ENCODE measurements around the gene QSER1.

DNA sequence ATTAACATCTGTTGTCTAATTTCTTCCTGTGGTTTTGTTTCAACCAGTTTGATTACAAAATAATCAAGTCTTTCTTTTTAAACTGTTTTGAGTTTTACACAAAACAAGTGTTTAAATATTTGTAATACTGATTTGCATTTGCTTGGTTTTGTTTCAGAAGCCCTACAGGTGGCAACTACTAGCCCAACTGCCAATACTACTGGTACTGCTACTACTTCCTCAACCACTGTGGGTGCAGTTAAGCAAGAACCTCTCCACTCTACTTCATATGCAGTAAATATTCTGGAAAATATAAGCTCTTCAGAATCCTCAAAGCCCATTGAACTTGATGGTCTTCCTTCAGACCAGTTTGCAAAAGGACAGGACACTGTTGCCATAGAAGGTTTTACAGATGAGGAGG is 61.1 kb downstream of the QSER1 start:
- TF ChIP-seq CTCF (IDR thresholded peaks at IDR 0.05) (no peak), POLR2A (IDR thresholded peaks at IDR 0.05) (no peak), POLR2AphosphoS5 (IDR thresholded peaks at IDR 0.05) (no peak)
